HG02798 (cell line): ENCODE data around the gene TLX1.

Experiments
- ATAC-seq: cut with Tn5 transposase; IDR thresholded peaks from one replicate; pipeline ENCODE4 v1.9.1; 2021; ENCODE audit warnings: mild to moderate bottlenecking; ENCODE audit not compliant: unreplicated experiment, poor library complexity

The TLX1 gene

DNA sequence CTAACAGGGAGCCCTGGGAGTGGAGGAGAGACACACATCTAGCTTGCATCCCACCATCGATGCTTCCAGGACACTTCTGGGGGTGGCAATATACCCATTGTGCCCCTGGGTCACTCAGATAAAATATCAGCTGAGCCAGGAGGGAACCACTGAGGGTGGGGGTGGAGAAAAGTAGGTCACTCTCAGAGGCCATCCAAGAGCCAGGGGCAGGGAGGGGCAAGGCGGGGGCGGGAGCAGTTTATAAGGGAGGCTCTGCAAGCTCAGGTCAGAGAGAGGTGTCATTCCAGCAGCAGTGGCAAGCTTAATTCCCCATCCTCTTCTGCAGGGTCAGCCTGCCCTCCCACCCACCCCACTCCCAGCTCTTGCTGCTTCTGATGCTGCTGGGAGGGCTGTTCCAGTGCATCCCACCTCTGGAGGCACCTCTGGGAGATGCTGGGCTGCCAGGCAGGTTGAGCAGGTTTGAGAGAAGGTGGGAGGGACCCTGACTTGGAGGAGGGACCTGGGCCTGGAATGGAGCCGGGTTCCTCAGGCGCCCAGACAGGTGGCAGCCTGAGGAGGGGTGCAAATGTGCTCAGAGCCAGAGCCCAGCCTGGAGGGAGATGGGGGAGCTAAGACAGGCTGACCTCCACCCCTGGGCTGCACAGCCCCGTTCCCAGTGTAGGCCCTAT lies 20.1 kb upstream of the TLX1 start:
- ATAC-seq = no peak

DNA sequence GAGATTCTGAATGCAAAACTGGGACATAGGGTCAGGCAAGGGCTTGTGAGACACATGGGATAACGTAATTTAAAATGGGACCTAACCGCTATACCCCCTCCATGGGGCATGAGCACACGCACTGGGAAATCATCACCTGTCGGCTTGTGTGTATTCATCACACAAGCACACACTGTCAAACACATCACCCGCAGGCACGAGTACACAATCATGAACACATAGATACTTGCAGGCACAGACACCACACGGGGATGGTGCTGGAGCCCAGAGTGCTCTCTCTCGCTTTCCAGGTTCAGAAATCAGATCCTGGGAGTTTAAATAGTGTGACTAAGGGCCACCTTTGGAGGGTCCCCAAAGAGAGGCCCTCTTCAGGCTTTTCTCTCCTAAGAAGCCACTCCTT lies 19.6 kb upstream of the TLX1 start:
- no peak for ATAC-seq

DNA sequence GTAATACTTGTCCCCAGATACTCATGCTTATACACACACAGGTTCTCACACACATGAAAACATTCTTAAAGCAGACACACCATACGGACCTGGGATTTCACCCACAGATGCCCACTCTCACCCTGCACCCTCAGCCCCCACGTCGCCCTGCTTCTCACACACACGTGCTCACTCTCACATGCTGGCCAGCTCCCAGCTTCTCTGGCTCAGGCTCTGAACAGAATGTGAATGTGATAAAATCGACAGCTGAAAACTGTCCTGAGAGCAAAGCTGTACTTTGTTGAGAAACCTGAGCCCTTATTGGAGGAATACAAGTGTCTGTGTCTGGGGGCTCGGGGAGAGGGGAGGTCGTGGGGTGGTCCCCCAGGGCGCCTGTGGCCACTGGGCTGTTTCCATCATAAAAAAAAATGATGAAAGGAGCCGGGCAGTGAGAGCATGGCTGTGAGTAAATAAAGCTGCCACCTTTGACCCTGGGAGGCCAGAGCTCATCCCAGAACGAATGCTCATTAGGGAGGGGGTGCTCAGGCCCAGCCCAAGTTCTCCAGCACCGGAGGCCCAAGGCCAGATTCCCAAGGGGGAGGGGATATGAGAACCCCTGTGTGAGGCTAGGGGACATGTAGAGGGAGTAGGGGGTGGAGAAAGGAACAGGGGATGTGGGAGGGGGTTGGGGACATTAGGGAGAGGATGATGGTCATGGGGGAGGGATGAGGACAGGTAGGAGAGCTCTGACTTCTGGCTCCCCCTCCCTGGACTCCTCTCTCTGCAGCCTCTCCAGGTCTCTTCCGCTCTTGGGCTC lies 18.1 kb upstream of the TLX1 start:
- ATAC-seq = no peak

DNA sequence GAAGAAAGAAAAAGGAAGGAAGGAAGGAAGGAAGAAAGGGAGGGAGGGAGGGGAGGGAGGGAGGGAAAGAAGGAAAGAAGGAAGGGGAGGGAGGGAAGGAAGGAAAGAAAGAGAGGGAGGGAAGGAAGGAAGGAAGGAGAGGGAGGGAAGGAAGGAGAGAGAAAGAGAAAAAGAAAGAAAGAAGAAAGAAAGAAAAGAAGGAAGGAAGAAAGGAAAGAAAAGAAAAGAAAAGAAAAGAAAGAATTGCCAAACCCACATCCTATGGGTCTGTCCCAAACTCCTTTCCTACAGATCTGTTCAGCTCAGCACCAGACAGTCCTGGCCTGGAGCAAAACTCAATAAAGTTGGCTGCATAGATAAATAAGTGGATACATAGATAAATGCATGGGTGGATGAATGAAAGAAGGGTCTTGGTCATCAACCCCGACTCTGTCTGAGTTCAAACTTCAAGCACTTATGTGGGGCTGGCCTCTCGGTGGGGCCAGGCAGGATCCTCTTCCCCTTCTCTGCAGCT lies 17.2 kb upstream of the TLX1 start:
- no peak for ATAC-seq

DNA sequence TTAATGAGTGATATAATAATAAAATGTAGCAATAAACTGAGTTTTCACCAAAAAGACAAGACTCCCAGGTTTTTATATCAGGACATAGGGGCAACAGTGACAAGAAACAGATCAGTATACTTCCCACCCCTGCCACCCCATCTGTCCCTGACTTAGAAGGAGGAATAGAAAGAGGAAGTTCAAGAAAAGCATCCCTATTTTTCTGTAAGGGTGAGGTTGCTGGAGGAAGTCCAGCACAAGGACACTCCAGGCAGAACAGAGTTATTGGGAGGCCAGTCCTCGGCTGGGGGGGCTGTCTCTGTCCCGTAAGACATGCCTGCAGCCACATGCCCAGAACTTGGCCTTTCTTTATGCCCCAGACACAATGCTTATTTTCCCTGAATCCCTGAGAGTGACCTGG lies 16.5 kb upstream of the TLX1 start:
- no peak for ATAC-seq

DNA sequence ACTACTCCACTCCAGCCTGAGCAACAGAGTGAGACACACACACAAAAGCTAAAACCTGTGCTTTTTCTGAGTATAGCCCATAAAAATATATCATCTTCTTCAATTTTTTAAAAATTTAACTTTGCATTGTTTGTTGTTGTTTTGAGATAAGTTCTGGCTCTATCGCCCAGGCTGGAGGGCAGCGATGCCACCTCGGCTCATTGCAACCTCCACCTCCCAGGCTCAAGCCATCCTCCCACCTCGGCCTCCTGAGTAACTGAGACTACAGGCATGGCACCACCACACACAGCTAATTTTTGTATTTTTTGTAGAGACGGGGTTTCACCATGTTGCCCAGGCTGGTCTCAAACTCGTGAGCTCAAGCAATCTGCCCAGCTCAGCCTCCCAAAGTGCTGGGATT lies 14.3 kb upstream of the TLX1 start:
- ATAC-seq = no peak

DNA sequence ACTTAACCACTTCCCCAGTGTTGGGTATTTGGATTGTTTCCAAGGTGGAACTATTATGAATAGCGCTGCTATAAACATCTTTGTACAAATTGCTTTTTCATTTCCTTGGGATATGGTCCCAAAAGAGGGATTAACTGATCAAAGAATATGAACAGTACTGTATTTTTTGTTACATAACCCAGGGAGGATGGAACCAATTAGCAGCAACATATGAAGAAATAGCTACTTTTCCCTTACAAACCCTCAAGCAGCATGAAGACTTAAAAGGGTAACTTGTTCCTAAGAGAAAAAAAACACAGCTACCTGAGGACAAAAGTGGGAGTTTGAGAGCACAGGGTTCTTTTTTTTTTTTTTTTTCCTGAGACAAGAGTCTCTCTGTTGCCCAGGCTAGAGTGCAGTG lies 13.1 kb upstream of the TLX1 start:
- ATAC-seq = no peak

DNA sequence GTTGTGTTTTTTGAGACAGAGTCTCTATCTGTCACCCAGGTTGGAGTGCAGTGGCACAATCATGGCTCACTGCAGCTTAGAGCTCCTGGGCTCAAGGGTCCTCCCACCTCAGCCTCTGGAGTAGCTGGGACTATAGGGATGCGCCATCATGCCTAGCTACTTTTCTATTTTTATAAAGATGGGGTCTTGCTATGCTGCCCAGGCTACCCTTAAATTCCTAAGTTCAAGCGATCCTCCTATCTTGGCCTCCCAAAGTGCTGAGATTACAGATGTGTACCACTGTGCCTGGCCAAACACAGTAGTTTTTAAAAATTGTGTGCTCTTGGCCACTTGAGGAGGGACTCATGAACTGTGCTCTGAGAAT lies 10.6 kb upstream of the TLX1 start:
- ATAC-seq = no peak

DNA sequence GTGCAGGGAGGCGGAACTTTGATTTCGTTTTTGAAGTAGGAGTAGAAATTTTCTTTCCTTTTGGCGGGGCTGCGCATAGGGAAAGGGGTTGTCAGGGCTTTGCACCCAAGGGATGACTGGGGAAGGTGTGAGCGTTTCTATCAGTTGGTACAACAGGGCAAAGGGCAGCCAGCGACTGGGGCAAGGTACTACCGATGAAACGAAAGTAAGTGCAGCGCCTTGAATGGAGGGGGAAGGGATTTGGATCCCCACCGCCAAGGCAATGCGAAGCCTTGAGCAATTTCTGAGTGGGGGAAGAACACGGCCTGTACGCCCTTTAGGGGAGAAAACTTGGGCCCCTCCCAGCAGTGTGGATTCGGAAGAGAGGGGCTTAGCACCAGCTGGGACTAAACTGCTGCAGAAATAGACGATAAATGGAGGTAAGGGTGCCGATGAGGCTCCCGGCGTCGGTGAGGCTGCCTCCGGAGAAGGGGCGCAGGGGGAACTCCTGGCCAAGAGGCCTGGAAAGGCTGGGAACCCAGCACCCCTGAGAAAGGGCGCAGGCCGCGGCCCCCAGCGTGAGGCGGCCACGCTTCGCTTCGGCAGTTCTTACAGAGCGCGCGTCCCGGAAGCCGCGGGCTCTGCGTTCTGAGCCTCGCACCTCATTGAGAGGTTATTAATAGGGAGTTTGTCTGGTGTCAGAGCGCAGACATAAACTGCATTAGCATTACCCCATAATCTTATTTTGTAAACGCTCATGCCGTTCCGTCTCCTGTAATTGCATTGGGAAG lies 10.0 kb upstream of the TLX1 start:
- peak; percentile 54 for ATAC-seq

DNA sequence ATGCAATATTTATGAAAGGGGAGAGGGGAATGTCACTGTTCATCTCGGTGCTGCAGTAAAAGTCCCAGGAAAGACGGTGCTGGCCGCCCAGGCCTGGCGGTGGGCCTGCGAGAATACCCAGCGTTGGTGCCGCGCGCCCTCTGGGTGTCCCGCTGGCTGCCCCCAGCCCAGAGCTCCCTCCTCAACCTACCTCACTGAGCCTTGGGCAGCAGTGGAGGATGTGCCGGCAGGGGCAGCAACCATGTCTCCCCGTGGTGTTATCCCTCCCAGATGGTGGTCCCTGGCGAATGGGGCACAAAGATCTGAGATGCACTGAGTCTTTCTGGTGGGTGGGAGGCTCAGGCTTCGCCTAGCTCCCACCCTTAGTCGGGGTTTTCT lies 9.5 kb upstream of the TLX1 start:
- ATAC-seq = no peak

DNA sequence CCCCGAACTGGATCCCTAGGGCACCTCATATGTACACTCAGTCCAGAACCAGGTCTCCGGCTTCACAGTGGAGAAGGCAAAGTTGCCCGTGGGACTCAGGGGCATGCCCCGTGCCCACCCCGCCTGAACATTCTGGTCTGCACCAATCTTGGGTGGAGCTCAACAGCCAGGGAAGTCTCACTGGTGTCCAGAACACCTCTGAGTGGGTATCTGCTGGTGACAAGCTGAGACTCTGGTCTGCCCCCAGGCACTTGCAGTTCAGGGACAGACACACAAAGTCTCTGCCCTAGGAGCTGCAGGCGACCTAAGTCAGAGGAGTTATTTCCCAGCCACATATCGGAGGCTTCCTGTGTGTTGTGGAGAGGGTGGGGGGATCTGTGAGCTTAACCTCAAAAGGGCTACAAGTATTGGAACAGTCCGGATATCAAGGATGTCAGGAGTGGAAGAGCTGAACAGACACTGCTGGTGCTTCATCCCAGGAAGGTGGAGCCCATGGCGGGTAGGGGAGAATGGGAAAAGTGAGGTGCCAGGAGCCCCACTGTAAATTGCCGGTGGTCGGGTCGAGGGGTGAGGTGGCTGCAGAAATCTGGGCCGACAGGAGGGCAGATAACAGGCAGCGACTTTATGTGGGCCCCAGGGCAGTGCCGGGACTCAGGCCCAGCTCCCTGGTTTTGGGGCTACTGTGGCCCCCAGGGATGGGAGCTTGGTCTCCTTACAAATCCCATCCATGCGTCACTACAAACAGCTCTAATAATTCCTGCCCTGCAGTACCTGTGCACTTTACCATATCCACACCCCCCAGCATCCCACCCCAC lies 8.6 kb upstream of the TLX1 start:
- no peak for ATAC-seq

DNA sequence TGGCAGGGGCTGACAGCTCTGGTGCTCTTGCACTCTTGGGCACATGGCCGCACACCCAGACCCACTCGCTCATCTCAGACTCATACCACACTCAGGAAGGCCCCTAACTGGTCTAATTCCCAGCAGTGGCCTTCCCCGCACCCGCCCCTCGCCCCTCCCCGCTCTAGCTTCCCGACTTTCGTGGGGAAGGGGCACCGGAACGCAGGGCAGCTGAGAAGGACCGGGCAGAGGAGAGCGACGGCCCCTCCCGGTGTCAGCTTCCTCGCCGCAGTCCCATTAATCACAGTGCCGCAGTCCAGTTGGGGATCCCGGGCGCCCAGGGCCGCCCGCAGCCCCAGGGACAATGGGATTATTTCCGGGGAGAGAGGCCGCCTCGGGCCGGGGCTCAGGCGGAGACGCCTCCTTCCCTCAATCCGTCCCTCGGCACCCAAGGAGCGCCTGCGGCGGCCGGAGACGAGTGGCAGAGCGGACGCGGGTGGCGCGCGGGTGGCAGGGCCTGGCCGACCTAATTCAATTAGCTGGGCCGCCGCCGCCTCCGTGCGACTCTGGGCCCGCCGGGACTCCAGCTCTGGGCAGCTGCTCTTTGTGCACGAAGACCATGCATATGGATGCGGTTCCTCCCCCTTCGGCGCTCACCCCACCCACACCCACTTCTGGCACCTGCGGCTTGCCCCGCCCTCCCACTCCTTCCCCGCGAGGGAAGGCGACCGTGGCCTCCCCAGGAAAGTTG lies 7.8 kb upstream of the TLX1 start:
- ATAC-seq = no peak

DNA sequence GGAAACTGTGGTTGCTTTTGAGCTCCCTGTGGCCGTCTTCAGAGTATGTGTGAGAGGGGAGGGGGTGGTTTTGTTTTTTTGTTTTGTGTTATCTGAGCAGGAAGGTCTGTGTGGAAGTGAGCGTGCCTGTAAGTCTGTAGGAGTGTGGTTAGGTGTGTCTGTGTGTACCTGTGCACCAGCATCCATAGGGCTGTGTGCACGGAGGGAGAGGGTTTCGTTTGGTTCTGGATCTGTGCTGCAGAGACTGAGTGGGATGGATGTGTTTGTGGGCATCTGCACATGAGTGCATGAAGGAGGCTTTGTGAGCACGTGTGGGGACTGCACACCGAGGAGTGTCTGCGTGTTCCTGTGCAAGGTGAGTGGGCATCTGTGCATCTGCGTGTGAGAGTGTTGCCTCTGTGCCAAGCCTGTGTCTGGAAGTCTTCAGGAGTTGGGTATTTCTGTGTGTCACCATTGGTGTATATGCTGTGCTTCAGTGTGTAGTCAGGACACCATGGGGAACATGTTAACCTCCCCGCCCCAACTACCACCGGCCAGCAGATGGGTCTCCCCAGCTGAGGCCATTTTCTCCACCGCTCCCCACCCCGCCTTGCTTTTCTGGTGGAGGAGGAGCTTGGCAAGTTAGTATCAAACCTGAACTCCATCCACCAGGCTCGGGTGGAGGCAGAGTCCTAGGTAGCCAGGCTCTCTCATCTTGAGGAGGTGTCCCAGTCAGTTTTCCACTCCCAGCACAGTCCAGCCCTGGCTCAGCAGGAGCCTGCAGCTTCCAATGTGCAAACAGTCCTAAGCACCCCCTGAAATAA lies 7.1 kb upstream of the TLX1 start:
- ATAC-seq = no peak

DNA sequence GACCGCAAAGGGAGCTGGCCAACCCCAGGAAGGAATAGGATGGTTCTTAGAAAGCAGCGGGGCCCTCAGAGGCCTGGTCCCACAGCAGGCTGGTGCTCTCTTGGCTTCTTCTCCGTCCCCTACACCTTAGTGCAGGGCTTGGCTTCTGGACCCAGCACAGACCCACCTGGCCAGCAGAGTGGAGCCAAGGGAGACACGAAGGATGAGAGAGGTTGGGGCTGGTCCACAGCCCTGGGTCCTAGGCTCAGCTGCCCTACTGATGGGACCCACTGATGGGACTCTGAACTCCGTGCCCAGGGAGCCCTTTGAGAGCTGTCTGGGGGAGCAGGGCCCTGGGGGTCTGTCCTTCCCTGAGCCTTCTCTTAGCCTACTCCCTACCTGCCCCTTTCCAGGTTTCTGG lies 6.2 kb upstream of the TLX1 start:
- no peak for ATAC-seq

DNA sequence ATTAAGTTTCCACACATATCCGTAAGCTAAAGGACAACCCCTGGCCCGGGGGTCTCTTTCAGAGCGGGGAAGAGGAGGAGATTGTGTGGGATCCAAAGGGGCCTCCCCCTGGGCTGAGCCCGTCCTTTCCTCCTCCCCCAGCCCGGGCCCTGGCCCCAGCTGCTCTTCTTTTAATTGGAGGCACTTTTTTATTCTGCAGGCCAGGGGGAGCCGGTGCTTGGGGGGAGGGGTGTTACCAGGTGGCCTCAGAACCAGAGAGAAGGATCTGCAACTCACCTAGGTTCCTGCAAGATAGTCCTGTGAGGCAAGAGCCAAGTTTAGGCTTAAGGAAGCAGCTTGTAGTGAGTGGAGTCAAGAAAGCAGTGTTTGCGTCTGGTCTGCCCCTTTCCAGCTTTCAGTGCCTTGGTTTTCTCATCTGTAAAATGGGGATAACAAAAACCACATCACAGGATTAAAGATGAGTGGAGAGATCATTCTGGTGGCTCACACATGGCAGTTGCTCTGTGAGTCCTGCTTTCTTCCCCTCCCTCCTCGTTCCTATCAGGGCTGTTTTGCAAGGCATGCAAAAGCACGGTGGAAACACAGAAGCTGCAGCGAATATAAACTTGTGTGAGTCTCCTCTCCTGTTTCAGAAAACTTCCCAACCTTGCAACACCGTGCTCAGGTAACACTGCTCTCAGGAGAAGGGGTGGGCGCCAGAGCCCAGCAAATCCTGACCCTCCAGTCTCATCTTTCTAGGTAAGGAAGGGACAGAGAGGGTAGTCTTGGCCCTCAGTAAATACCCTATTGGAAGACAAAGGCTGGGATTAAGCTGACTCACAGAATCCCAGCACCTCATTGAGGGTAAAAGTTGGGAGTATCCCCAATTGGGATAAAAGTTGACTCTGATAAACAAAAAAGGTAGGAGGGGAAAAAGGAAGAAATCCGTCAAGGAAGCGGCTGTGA lies 4.1 kb upstream of the TLX1 start:
- no peak for ATAC-seq

DNA sequence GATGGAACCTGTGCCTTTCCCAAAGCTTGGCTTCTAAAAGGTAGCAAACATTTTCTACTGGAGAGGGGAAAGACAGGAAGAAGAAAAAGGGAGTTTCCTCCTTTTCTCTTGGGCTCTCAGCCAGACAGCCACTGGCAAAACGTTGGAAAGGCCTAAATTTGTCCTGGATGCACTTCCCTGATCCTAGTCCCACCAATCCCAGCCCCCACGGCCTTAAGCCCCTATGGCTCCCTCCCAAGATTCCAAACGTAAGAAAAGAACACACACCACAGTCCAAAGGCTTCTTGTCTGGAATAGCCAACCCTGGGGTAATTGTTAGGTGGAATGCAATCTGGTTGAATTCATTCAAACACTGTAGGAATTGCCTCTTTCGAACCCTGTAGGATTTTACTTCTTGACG lies 959 bp upstream of the TLX1 start:
- ATAC-seq = no peak

DNA sequence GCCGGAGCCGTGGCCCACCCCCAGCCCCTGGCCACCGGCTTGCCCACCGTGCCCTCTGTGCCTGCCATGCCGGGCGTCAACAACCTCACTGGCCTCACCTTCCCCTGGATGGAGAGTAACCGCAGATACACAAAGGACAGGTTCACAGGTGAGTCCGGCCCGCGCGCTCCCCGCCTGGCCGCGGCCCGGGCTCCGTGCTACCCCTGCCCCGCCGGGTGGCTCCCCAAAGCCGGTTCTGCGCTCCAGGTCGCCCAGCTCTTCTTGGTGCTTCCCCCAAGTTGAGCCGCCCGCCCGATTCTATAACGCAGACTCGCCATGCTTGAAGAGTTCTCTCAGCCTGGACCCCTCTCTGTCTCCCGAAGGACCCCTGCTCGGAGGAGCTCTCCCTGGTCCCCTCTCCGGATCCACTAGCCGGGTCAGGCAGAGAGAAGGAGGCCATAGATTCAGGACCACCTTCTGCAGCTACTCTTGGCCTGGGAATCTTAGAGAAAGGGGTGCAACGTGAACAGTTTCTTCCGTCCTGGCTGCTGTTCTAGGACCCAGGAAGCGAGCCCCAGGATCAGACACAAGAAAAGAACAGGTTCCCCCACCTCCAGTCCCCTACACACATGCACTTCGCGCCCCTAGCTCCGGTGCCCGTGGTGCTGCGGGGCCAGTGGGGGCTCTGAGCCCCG lies 999 bp downstream of the TLX1 start:
- no peak for ATAC-seq
